Measurements from ENCODE around the gene PRMT9.

- TF ChIP-seq CTCF (IDR thresholded peaks at IDR 0.05) (peak in 1 of 5 experiments; percentile 14), EP300 (IDR thresholded peaks at IDR 0.05) (peak in 1 of 2 donors; percentile 81), POLR2A (IDR thresholded peaks at IDR 0.05) (peak in 1 of 2 donors; percentile 73)
Measured at GRCh38 chr4:147731580-147732517, 47.9 kb upstream of the PRMT9 start, which contains the start of gene ARHGAP10.
